ENCODE measurements around the gene SGSH.

The SGSH gene

GRCh38 chr17:80182118-80182844 is 37.9 kb downstream of the SGSH start:
- DNase-seq = no peak

GRCh38 chr17:80181431-80181830 is 38.7 kb downstream of the SGSH start:
- DNase-seq = no peak

- DNase-seq = no peak
Measured at GRCh38 chr17:80180192-80180591, 39.9 kb downstream of the SGSH start.

- no peak for DNase-seq
Measured at GRCh38 chr17:80177986-80178595, 42.0 kb downstream of the SGSH start.

- DNase-seq = no peak
Measured at GRCh38 chr17:80176757-80177156, 43.4 kb downstream of the SGSH start.

- no peak for DNase-seq
Measured at GRCh38 chr17:80173916-80174315, 46.2 kb downstream of the SGSH start.

- DNase-seq = no peak
Measured at GRCh38 chr17:80173126-80173525, 47.0 kb downstream of the SGSH start.

GRCh38 chr17:80171681-80172080 is 48.5 kb downstream of the SGSH start:
- DNase-seq = no peak

GRCh38 chr17:80169784-80170500 is 50.2 kb downstream of the SGSH start, which contains the start of gene CARD14:
Gene CARD14 (plus strand): TSS chr17:80170030. CDS start chr17:80181439, 11,409 bp downstream.
- no peak for DNase-seq

- DNase-seq = no peak
Measured at GRCh38 chr17:80169107-80169506, 51.0 kb downstream of the SGSH start.

GRCh38 chr17:80168371-80168770 is 51.8 kb downstream of the SGSH start:
- DNase-seq = no peak

- DNase-seq = no peak
Measured at GRCh38 chr17:80166446-80166845, 53.7 kb downstream of the SGSH start.

GRCh38 chr17:80164185-80164584 is 55.9 kb downstream of the SGSH start:
- DNase-seq = no peak

- peak; percentile 0 for DNase-seq
Measured at GRCh38 chr17:80163336-80163735, 56.8 kb downstream of the SGSH start.

- no peak for DNase-seq
Measured at GRCh38 chr17:80160536-80160935, 59.6 kb downstream of the SGSH start.

All from NCI-H1105 treated with DMSO at 0.1 percent for 48 hours (cell line).